GM19025 (cell line): ENCODE data around the gene ZBTB25.

Source experiments
- ATAC-seq: cut with Tn5 transposase; IDR thresholded peaks from one replicate; pipeline ENCODE4 v1.9.1; 2021; ENCODE audit warnings: mild to moderate bottlenecking, low read depth, moderate library complexity; ENCODE audit not compliant: unreplicated experiment

ZBTB25 gene

DNA sequence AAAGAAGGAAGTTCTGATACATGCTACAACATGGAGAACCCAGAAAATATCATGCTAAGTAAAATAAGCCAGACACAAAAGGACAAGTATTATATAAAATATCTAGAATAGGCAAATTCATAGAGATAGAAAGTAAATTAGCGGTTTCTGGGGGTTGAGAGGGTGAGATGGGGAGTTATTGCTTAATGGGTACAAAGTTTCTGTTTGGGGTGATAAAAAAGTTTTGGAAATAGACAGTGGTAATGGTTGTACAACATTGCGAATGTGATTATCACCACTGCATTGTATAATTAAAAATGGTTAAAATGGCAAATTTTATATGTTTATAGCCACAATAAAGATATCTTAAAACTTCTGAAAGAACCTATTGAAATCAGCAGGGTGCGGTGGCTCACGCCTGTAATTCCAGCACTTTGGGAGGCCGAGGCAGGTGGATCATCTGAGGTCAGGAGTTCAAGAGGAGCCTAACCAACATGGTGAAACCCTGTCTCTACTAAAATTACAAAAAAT lies 15.0 kb downstream of the ZBTB25 start:
- ATAC-seq = no peak

- no peak for ATAC-seq
Observed at GRCh38 chr14:64478634-64479250, 24.9 kb downstream of the ZBTB25 start.

- no peak for ATAC-seq
Observed at GRCh38 chr14:64476438-64476837, 27.2 kb downstream of the ZBTB25 start.

DNA sequence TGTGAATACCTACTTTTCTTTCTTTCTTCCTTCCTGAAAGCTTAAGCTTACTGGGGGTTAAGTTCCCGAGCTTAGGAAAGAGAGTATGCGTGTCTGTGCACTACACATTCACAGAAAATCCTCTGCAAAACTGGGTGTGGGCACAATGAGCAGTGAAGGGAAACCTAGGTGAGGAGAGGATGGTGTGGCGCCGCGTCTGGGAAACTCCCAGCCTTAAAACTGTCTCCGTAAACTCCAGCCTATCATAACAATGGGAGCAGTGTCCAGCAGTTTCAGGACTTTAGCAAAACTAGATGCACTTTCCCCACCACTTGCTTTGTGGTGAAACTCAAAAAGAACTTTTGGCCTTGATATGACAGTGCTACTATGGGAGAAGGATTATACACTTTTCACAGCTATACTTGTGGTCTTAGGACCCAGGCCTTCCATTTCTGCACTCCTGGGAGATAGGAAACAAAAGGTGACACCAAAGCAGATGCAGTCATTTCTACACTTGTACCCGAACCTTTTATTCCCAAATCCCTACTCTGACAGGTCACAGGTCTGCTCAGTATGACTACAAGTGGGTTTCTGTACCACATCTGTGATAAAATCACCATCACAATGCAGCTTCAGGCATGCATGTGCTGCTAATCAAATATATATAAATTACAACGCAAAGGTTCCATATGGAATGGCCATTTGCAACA lies 27.9 kb downstream of the ZBTB25 start:
- ATAC-seq = no peak

DNA sequence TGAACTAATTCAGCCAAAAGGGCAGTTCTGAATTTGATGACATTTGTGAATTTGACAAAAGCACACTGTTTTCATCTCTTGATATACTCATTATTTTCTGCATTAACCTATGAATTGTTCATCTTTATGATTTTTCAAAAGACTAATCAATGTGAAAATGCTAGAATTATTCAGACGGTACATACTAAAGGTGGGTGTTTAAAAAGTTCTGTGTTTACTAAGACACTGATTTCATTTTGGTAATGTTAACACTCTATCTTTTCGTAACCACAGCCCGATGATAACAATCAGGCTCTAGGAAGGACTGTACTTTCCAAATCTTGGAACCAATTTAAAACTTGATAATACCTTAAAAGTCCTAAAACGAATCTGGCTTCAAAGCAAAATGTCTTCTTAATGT lies 28.9 kb downstream of the ZBTB25 start:
- no peak for ATAC-seq

DNA sequence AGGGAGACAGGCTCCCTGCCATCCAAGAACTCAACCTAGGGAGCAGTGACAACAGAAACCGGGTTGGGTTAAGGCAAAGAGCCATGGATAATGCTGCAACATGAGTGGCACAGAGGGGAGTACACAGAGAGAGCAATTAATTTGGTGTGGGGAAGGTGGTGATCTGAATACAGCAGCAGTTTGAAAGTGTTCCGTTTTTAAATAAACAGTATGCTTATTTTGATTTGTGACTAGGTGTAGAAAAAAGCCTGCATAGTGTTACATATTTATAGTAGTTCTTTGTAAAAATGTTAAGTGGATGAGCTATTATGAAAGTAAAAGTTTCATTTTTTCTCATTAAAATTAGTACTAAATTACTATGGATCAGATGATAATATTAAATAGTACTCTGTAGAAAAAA lies 29.6 kb downstream of the ZBTB25 start:
- no peak for ATAC-seq

GRCh38 chr14:64468451-64468850 lies 35.2 kb downstream of the ZBTB25 start:
- no peak for ATAC-seq

GRCh38 chr14:64467566-64467965 lies 36.1 kb downstream of the ZBTB25 start:
- ATAC-seq = no peak

GRCh38 chr14:64467101-64467500 lies 36.5 kb downstream of the ZBTB25 start:
- ATAC-seq = no peak

DNA sequence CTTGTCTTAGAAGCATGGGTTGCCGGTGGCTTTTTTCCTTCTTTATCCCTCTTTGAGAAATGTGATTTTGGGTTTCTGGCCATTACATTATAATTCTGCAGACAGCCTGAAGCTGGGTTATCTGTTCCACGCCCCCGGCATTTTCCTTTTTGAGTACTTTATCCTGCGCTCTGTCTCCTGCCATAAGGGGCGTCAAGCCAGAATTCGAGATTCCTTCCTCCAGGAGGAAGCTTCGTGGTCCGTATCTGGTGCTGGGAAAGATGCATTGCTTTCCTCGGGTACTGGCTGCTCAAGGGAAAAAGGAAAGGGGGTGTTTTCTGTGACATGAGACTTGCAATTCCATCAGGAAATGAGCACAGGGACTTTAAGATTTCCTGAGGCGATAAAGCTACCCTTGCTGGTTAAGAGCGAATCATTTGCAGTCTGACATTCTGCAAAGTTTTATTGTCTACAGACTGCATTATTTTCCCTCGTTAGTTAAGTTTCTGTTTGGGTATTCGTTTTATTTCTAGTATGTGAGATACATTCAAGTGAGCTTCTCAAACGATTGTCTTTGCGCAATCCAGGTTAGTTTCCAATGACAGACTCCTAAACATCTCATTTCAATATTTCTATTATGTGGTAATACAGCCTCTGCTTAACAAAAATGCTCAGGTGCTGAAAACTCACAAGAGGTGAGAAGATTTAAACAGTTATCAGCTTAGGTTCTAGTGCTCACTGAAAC lies 37.6 kb downstream of the ZBTB25 start:
- ATAC-seq = no peak

DNA sequence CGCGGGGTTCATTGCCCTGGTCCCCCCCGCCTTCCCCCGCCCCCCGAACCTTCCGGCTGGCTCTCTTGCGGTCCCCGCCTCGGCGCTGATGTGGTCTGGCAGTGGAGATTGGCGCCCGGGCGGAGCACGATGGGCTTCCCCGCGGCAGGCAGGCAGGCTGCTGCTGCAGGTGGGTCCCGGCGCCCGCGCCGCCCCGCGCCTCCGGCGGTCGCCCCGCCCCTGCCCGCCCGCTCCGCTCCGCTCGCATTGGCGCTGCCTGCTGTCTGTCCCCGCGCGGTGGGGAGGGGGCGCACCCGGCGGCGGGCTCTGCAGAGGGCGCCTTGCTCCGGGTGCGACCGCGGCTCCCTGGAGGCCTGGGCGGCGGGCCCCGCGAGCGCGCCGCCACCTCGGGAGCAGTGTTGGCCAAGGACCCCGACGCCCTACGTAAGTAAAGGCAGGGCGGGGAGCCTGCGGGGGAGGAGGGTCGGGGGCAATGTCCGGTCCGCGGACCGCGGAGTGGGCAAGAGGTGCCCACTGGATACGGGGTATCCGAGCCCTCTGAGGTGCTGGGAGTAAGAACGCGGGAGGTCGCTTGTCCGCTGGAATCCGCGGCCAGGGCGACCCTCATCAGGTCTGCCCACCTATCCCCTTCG lies 38.3 kb downstream of the ZBTB25 start, which contains the start of gene AKAP5:
Gene AKAP5 (plus strand): TSS at position 309 of the 632 bp plus-strand sequence. CDS start 2,896 bp downstream, outside the sequence.
- peak; percentile 68 for ATAC-seq

GRCh38 chr14:64464651-64465050 lies 39.0 kb downstream of the ZBTB25 start:
- peak; percentile 2 for ATAC-seq

GRCh38 chr14:64463873-64464272 lies 39.8 kb downstream of the ZBTB25 start:
- no peak for ATAC-seq

DNA sequence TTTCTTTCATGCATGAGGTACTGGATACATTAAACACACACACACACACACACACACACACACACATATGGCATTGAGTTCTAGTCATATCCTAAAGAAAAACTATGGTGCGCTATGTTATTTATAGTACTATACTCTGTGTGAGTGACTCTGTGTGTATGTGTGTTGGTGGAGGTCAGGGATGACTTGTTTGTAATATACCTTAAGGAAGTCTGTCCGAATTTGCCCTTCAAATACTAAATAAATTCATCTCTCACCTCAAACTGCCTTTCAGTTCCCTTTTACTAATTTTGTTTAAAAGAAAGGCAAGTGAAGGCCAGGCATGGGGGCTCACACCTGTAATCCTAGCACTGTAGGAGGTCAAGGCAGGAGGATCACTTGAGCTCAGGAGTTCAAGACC lies 40.4 kb downstream of the ZBTB25 start:
- no peak for ATAC-seq

GRCh38 chr14:64461221-64461620 lies 42.4 kb downstream of the ZBTB25 start:
- ATAC-seq = no peak

GRCh38 chr14:64459405-64460136 lies 44.1 kb downstream of the ZBTB25 start:
- ATAC-seq = no peak

DNA sequence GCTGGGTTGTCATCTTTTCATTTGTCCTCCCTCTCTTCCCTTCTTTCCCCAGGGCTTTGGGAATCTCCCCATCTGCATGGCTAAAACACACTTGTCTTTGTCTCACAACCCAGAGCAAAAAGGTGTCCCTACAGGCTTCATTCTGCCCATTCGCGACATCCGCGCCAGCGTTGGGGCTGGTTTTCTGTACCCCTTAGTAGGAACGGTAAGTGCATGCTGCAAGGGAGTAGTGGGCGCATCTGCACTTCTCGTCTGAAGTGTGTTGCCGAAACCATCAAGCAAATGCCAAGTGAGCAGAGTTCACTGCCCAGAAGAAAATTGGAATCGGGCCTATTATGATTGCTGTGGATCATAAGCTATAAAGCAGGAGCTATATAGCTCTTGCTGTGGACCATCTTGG lies 49.0 kb downstream of the ZBTB25 start:
- ATAC-seq = no peak

- no peak for ATAC-seq
Observed at GRCh38 chr14:64450255-64450654, 53.4 kb downstream of the ZBTB25 start.

- ATAC-seq = no peak
Observed at GRCh38 chr14:64447876-64448670, 55.6 kb downstream of the ZBTB25 start.
